Gastrocnemius medialis (tissue), 4 donors: ENCODE results near the gene FGF1. TPM values are rescaled to one million over a fixed set of nuclear protein-coding genes. Genes with fewer than 3 reads are reported as not detected.

ENCODE experiments used
- ATAC-seq, 2 donors: fragments of 150-250 bp; one replicate each; pipeline ENCODE4 v1.9.1; 2016
- DNase-seq, 2 donors: peaks; one replicate each; pipeline ENCODE4 v3.0.0-alpha.2; 2019
- H3K27ac ChIP-seq, 4 donors: fragments of 200-600 bp; sonication (generic); 1 replicate in 1 of 4; 2 replicates in 3 of 4; pipeline ENCODE4 v1.5.1; 2016 to 2018; ENCODE audit warnings: mild to moderate bottlenecking in 2 of 4, moderate library complexity in 1 of 4
- H3K27me3 ChIP-seq, 3 donors: fragments of 200-600 bp; sonication (generic) in 2 of 3; 1 replicate in 1 of 3; 2 replicates in 2 of 3; pipeline versions ENCODE4 v1.5.1 to v1.6.0; 2016 to 2019; ENCODE audit warnings: mild to moderate bottlenecking in 1 of 3, moderate library complexity in 1 of 3
- H3K36me3 ChIP-seq, 2 donors: fragments of 200-600 bp; sonication (generic) in 1 of 2; one replicate each; pipeline ENCODE4 v1.5.1; 2017 to 2018
- H3K4me1 ChIP-seq, 2 donors: fragments of 200-600 bp; sonication (generic) in 1 of 2; one replicate each; pipeline ENCODE4 v1.5.1; 2016 to 2017; ENCODE audit warnings: mild to moderate bottlenecking in 2 of 2
- H3K4me3 ChIP-seq, 4 donors: fragments of 200-600 bp; sonication (generic) in 3 of 4; 1 replicate in 1 of 4; 2 replicates in 3 of 4; pipeline ENCODE4 v1.5.1; 2016 to 2019; ENCODE audit warnings: mild to moderate bottlenecking in 2 of 4
- H3K9me3 ChIP-seq, 3 donors: fragments of 200-600 bp; sonication (generic) in 2 of 3; 1 replicate in 1 of 3; 2 replicates in 2 of 3; pipeline ENCODE4 v1.5.1; 2016 to 2019
- POLR2A ChIP-seq, 2 donors: fragments of 450-650 bp; IDR thresholded peaks; one replicate each; pipeline ENCODE4 v1.6.1; 2017; ENCODE audit warnings: antibody characterized with exemption in 2 of 2, mild to moderate bottlenecking in 2 of 2, moderate library complexity in 2 of 2
- in situ Hi-C, 4 donors: fragments of 200-750 bp; cut with MboI; loops; one replicate each; pipeline versions ENCODE4 v1.15.0 to v1.8.0; 2017; ENCODE audit warnings: low sequenced_read_pairs in 4 of 4
- intact Hi-C: fragments of 100-400 bp; cut with DNase I; formaldehyde crosslinking; loops from one replicate; pipeline ENCODE4 v1.15.1; 2023; ENCODE audit warnings: low total_unique reads
- total RNA-seq, 4 donors: library from RNA; depleted of rRNA; stranded (reverse); fragments of >200 nt; gene quantifications; one replicate each; pipeline versions ENCODE4 v1.1.0 to v1.2.3, GENCODE V29; 2016
- TF ChIP-seq, protein P1 (sequence below), 5 experiments: fragments of 450-650 bp in 3 of 5; fragments of 200-600 bp in 2 of 5; sonication (generic) in 2 of 5; IDR thresholded peaks in 4 of 5; conservative IDR thresholded peaks in 1 of 5; 1 replicate in 4 of 5; 2 replicates in 1 of 5; pipeline ENCODE4 v1.5.1; 2016 to 2019; ENCODE audit warnings: antibody characterized with exemption in 5 of 5, mild to moderate bottlenecking in 3 of 5, moderate library complexity in 3 of 5

The FGF1 gene
- total RNA-seq, 4 donors from 2014 or later = 0.41 to 2.1 (median 1.2) TPM

DNA sequence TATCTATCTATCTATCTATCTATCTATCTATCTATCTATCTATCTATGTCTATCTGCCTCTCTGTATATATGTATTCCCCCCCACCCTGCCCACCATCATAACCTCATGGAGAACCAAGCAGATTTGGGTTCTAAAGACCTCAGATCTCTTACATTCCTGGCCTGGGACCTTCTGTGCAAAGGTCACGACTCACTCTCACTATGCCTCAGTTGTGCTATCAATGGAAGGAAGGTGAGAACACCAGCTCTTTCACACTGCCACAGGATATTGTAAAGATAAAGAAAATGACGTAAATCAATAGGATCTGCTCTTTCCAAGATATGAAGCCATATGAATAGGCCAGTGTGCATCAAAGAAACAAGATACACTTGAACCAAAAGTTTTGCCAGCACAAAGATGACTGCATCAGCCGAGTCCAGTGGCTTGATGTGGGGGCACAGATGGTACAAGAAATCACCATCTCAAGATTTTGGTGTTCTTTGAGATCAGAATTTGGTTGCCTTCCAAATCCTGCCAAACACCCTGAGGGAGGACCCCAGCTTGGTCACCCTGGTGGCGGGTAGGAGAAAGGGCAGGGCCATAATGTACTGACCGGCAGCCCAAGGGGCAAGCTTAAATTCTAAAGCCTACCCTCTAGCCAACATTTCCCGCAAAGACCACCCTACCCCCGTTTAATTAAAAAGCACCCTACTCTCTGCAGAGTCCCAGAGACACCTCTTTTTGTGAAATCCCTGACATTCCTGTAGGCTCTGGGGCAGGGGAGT lies 8.4 kb upstream of the FGF1 start:
- in situ Hi-C loops (loop anchor here in 1 of 4 donors (25.0 kb wide), 1 partner anchor 532 kb away; no protein-coding TSS in a partner anchor), intact Hi-C loops (no loop called here)

DNA sequence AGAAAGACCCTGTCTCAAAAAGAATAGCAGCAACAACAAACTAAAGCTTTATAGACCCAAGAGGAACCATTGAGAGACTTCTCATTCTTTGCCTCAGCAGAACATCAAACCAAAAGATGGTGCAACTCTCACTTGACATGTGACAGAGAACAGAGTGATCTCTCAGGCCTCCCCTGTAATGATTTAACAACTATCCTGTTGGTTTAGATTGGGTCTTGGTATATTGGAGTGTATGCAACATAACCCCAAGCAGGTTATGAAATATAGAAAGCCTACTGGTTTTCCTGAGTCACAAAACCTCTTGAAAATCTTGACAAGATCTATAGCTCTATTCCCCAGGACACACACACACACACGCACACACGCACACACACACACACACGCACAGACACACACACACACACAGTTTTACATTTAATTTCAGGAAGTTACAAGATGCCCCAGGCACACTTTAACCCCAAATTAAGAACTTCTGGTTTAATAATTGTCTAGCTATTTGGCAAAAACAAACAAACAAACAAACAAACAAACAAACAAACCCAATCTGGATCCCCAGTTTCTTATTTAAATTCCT lies 6.5 kb upstream of the FGF1 start:
- in situ Hi-C loops = loop anchor here in 1 of 4 donors (25.0 kb wide), 1 partner anchor 530 kb away; no protein-coding TSS in a partner anchor

More for the DNA sequence above, 8.4 kb upstream of the FGF1 start:
- H3K4me1 ChIP-seq = peaks cover 31 to 33% of the 10 kb centered on the region in 2 donors
- no peak overlapping the region for H3K27ac ChIP-seq
- H3K36me3 ChIP-seq = no peaks in the 10 kb centered on the region
- DNase-seq (no peak), ATAC-seq (no peak)
- no peaks in the 10 kb centered on the region for H3K9me3 ChIP-seq
- H3K27me3 ChIP-seq = no peaks in the 10 kb centered on the region
- no peak overlapping the region for H3K4me3 ChIP-seq
- TF ChIP-seq POLR2A (IDR thresholded peaks at IDR 0.05) = no peak
- TF ChIP-seq, protein P1, sequence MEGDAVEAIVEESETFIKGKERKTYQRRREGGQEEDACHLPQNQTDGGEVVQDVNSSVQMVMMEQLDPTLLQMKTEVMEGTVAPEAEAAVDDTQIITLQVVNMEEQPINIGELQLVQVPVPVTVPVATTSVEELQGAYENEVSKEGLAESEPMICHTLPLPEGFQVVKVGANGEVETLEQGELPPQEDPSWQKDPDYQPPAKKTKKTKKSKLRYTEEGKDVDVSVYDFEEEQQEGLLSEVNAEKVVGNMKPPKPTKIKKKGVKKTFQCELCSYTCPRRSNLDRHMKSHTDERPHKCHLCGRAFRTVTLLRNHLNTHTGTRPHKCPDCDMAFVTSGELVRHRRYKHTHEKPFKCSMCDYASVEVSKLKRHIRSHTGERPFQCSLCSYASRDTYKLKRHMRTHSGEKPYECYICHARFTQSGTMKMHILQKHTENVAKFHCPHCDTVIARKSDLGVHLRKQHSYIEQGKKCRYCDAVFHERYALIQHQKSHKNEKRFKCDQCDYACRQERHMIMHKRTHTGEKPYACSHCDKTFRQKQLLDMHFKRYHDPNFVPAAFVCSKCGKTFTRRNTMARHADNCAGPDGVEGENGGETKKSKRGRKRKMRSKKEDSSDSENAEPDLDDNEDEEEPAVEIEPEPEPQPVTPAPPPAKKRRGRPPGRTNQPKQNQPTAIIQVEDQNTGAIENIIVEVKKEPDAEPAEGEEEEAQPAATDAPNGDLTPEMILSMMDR (IDR thresholded peaks at IDR 0.05 in 4 of 5, conservative IDR thresholded peaks at IDR 0.05 in 1 of 5) = no peak

DNA sequence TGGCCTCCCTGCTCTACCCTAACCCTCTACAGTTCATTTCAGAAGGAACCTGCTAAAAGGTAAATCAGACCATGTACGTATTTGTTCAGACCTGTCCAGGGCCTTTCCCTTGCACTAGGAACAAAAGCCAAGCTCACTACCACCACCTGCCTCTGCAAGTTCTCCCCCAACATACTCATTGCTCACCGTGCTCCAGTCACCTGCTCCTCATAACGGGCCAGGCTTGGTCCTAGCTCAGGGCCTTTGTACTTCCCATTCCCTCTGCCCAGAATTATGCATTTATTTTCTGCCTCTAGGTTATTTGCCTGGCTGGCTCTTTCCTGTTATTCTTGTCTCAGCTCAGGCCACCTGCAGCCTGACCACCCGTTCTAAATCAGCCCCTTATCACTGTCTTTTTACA lies 4.8 kb upstream of the FGF1 start:
- no peak overlapping the region for H3K4me3 ChIP-seq
- H3K9me3 ChIP-seq = no peaks in the 10 kb centered on the region
- no peaks in the 10 kb centered on the region for H3K36me3 ChIP-seq
- ATAC-seq (no peak), DNase-seq (no peak)
- in situ Hi-C loops = loop anchor here in 1 of 4 donors (25.0 kb wide), 1 partner anchor 528 kb away; no protein-coding TSS in a partner anchor
- no peak overlapping the region for H3K27ac ChIP-seq
- no peaks in the 10 kb centered on the region for H3K27me3 ChIP-seq
- intact Hi-C loops = no loop called here
- peaks cover 4 to 5% of the 10 kb centered on the region in 2 donors for H3K4me1 ChIP-seq
- TF ChIP-seq, protein P1 (IDR thresholded peaks at IDR 0.05 in 4 of 5, conservative IDR thresholded peaks at IDR 0.05 in 1 of 5) = no peak
- no peak for TF ChIP-seq POLR2A (IDR thresholded peaks at IDR 0.05)

More for the DNA sequence above, 6.5 kb upstream of the FGF1 start:
- peaks cover 17 to 19% of the 10 kb centered on the region in 2 donors for H3K4me1 ChIP-seq
- no peak overlapping the region for H3K4me3 ChIP-seq
- H3K27ac ChIP-seq = no peak overlapping the region
- DNase-seq (no peak), ATAC-seq (no peak)
- no peaks in the 10 kb centered on the region for H3K27me3 ChIP-seq
- intact Hi-C loops = no loop called here
- no peaks in the 10 kb centered on the region for H3K36me3 ChIP-seq
- H3K9me3 ChIP-seq = no peaks in the 10 kb centered on the region
- TF ChIP-seq, protein P1 (IDR thresholded peaks at IDR 0.05 in 4 of 5, conservative IDR thresholded peaks at IDR 0.05 in 1 of 5) = no peak
- TF ChIP-seq POLR2A (IDR thresholded peaks at IDR 0.05) = no peak

DNA sequence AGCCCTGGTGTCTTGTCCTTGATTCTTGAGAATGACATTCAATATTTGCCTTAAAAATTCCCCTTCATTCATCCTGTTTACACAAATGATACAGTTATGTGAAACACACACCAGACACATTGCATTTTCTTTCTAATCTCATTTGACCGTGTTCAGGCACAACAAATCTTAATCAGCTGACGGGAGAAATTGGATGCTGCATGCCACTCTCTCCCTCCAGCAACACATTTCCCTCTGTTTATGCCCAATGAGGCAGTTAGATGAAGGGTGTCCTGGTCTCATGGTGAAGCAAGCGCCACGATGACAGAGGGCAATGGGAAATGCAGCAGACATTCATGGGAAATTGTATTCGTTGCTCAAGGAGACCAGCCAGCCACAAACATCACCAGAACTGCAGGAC lies 3.2 kb upstream of the FGF1 start:
- DNase-seq = no peak
- ATAC-seq = no peak
- no peaks in the 10 kb centered on the region for H3K9me3 ChIP-seq
- H3K27ac ChIP-seq = no peak overlapping the region
- no peaks in the 10 kb centered on the region for H3K27me3 ChIP-seq
- TF ChIP-seq, protein P1 (IDR thresholded peaks at IDR 0.05 in 4 of 5, conservative IDR thresholded peaks at IDR 0.05 in 1 of 5) = no peak
- TF ChIP-seq POLR2A (IDR thresholded peaks at IDR 0.05) = no peak
- H3K4me1 ChIP-seq = peaks cover 7 to 9% of the 10 kb centered on the region in 2 donors
- in situ Hi-C loops = loop anchor here in 1 of 4 donors (25.0 kb wide), 1 partner anchor 527 kb away; no protein-coding TSS in a partner anchor
- H3K36me3 ChIP-seq = no peaks in the 10 kb centered on the region
- H3K4me3 ChIP-seq = no peak overlapping the region
- intact Hi-C loops = no loop called here
